HepG2 (cell line): Measurements from ENCODE around the gene ANKRD65. TPM values are rescaled to one million over a fixed set of nuclear protein-coding genes. Genes with fewer than 3 reads are reported as not detected.
A peak's percentile ranks its signal among the peaks of the same experiment; 100 is the strongest.

ENCODE experiments used
- FOXP1 ChIP-seq, 2 experiments: fragments of 450-650 bp in 1 of 2; IDR thresholded peaks; 2 replicates each; pipeline ENCODE4 v1.6.1; 2017 to 2018; ENCODE audit warnings: antibody characterized with exemption in 1 of 2
- HMG20B ChIP-seq: conservative IDR thresholded peaks from 2 replicates; pipeline ENCODE4 v1.6.1; 2016; ENCODE audit warnings: missing genetic modification reagents, missing compliant biosample characterization
- HNF4A ChIP-seq: sonication (generic); formaldehyde crosslinking; IDR thresholded peaks from 2 replicates; pipeline ENCODE4 v1.4.0; 2020; ENCODE audit warnings: missing genetic modification reagents
- HNRNPLL ChIP-seq: fragments of 200-400 bp; formaldehyde crosslinking; IDR thresholded peaks from 2 replicates; pipeline ENCODE4 v1.6.1; 2017; ENCODE audit warnings: mild to moderate bottlenecking, low read depth, low read length; ENCODE audit not compliant: poor library complexity, severe bottlenecking
- HOXA5 ChIP-seq: sonication (generic); formaldehyde crosslinking; IDR thresholded peaks from 2 replicates; pipeline ENCODE4 v1.4.0; 2020; ENCODE audit warnings: missing genetic modification reagents
- KLF9 ChIP-seq: IDR thresholded peaks from 2 replicates; pipeline ENCODE4 v1.6.1; 2016; ENCODE audit warnings: low read depth
- MED1 ChIP-seq: sonication (generic); formaldehyde crosslinking; IDR thresholded peaks from 2 replicates; pipeline ENCODE4 v1.4.0; 2020; ENCODE audit warnings: missing genetic modification reagents
- MIER3 ChIP-seq: IDR thresholded peaks from 2 replicates; pipeline ENCODE4 v1.6.1; 2016; ENCODE audit warnings: missing compliant biosample characterization, borderline replicate concordance
- POGZ ChIP-seq: sonication (generic); formaldehyde crosslinking; IDR thresholded peaks from 2 replicates; pipeline ENCODE4 v1.4.0; 2020; ENCODE audit warnings: mild to moderate bottlenecking, missing genetic modification reagents
- PRPF4 ChIP-seq: fragments of 200-400 bp; formaldehyde crosslinking; IDR thresholded peaks from 2 replicates; pipeline ENCODE4 v1.6.1; 2016; ENCODE audit warnings: low read length, low read depth; ENCODE audit not compliant: poor library complexity, severe bottlenecking
- SOX13 ChIP-seq, 3 experiments: fragments of 450-650 bp in 1 of 3; sonication (generic) in 1 of 3; formaldehyde crosslinking in 1 of 3; IDR thresholded peaks in 2 of 3; conservative IDR thresholded peaks in 1 of 3; 2 replicates each; pipeline versions ENCODE4 v1.5.0 to v1.6.1; 2016 to 2020; ENCODE audit warnings: antibody characterized with exemption in 1 of 3, mild to moderate bottlenecking in 1 of 3, missing compliant biosample characterization in 1 of 3, missing genetic modification reagents in 1 of 3, moderate library complexity in 1 of 3
- SRSF1 ChIP-seq: fragments of 200-400 bp; formaldehyde crosslinking; optimal IDR thresholded peaks from 2 replicates; pipeline ENCODE3; 2017; ENCODE audit warnings: mild to moderate bottlenecking, low read depth, low read length, moderate library complexity
- THYN1 ChIP-seq: sonication (generic); formaldehyde crosslinking; IDR thresholded peaks from 2 replicates; pipeline ENCODE4 v1.8.1; 2023; ENCODE audit warnings: low read depth, mild to moderate bottlenecking, moderate library complexity, missing genetic modification reagents, borderline replicate concordance
- YY1 ChIP-seq: IDR thresholded peaks from 2 replicates; pipeline ENCODE4 v1.6.1; 2011; ENCODE audit warnings: low read length, low read depth, moderate library complexity, mild to moderate bottlenecking; ENCODE audit not compliant: insufficient read depth, insufficient replicate concordance
- ZFP62 ChIP-seq: sonication (generic); formaldehyde crosslinking; IDR thresholded peaks from 2 replicates; pipeline ENCODE4 v1.4.0; 2020; ENCODE audit warnings: missing genetic modification reagents
- ZNF124 ChIP-seq: sonication (generic); formaldehyde crosslinking; IDR thresholded peaks from 2 replicates; pipeline ENCODE4 v1.4.0; 2020; ENCODE audit warnings: missing genetic modification reagents
- ZNF552 ChIP-seq: sonication (generic); formaldehyde crosslinking; IDR thresholded peaks from 2 replicates; pipeline ENCODE4 v1.9.0; 2022; ENCODE audit warnings: missing genetic modification reagents, mild to moderate bottlenecking, borderline replicate concordance
- ZNF629 ChIP-seq: sonication (generic); formaldehyde crosslinking; conservative IDR thresholded peaks from 2 replicates; pipeline ENCODE4 v1.5.0; 2020; ENCODE audit warnings: missing genetic modification reagents
- ZNF713 ChIP-seq: sonication (generic); formaldehyde crosslinking; IDR thresholded peaks from 2 replicates; pipeline ENCODE4 v1.4.0; 2020; ENCODE audit warnings: mild to moderate bottlenecking, missing genetic modification reagents
- polyA plus RNA-seq, 8 experiments: library from polyadenylated mRNA; depleted of rRNA in 3 of 8; stranded (reverse) in 7 of 8; unstranded in 1 of 8; fragments of >200 nt; fragmentation: Illumina TruSeq in 4 of 8; extraction: Trizol in 4 of 8; gene quantifications; 2 replicates each; pipeline versions ENCODE4 v1.2.1 to v1.2.3, GENCODE V29; 2011 to 2016; ENCODE audit warnings: low read depth in 4 of 8, missing spikeins in 1 of 8, mixed read lengths in 1 of 8; ENCODE audit not compliant: insufficient read depth in 1 of 8
- total RNA-seq, 5 experiments: library from RNA; depleted of rRNA; stranded (reverse); fragments of >200 nt; fragmentation: Illumina TruSeq; extraction: Trizol; gene quantifications; 2 replicates each; pipeline ENCODE4 v1.2.3, GENCODE V29; 2016; ENCODE audit warnings: low read depth in 1 of 5
- TF ChIP-seq, protein P1 (sequence below): sonication (generic); formaldehyde crosslinking; IDR thresholded peaks from 2 replicates; pipeline ENCODE4 v1.4.0; 2020; ENCODE audit warnings: missing genetic modification reagents

The ANKRD65 gene
- total and polyA plus RNA-seq, 2 of the 13 experiments (the other 11 are each of a cell fraction or from before 2014, with no cell fraction given) = 12.1 to 30.1 TPM

DNA sequence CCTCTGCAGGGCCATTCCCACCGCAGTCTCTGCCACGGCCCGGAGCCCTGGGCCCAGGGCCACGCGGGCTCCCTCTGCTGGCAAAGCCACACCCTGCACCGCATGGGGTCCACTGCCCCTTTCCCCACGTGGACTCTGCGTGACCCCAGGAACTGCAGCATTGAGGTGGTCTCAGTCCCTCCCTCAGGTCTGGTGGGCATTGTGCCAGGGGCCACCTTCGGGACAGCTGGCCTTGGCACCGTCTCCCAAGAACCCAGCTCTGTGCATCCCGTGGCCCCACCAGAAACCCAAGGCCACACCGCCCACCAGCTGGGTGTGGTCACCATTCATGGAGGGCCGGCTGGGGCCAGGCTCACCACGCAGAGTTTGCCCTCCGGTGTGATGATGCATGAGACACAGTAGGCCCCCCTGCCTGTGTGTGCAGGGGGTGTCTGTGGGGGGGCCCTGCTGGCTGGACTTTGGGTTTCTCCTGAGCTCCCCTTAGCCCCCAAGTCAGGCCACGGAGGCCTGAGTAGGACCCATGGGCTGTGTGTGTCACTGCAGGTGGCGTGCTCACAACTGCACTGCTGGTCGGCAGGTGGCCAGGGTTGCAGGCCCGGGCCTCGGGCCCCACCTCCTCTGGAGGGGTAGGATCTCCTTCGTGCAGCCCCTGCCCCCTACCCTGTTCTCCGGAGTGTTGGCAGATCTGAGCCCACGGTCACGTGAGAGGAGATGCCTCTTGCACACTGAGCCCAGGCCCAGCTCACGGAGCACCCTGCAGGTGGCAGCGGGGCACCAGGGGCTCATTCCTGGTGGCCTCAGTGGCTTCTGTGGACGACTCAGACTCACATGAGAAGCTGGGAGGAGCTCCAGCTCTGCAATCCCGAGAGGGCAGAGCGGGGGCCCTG lies 20.2 kb upstream of the ANKRD65 start (continued):
- TF ChIP-seq, protein P1, sequence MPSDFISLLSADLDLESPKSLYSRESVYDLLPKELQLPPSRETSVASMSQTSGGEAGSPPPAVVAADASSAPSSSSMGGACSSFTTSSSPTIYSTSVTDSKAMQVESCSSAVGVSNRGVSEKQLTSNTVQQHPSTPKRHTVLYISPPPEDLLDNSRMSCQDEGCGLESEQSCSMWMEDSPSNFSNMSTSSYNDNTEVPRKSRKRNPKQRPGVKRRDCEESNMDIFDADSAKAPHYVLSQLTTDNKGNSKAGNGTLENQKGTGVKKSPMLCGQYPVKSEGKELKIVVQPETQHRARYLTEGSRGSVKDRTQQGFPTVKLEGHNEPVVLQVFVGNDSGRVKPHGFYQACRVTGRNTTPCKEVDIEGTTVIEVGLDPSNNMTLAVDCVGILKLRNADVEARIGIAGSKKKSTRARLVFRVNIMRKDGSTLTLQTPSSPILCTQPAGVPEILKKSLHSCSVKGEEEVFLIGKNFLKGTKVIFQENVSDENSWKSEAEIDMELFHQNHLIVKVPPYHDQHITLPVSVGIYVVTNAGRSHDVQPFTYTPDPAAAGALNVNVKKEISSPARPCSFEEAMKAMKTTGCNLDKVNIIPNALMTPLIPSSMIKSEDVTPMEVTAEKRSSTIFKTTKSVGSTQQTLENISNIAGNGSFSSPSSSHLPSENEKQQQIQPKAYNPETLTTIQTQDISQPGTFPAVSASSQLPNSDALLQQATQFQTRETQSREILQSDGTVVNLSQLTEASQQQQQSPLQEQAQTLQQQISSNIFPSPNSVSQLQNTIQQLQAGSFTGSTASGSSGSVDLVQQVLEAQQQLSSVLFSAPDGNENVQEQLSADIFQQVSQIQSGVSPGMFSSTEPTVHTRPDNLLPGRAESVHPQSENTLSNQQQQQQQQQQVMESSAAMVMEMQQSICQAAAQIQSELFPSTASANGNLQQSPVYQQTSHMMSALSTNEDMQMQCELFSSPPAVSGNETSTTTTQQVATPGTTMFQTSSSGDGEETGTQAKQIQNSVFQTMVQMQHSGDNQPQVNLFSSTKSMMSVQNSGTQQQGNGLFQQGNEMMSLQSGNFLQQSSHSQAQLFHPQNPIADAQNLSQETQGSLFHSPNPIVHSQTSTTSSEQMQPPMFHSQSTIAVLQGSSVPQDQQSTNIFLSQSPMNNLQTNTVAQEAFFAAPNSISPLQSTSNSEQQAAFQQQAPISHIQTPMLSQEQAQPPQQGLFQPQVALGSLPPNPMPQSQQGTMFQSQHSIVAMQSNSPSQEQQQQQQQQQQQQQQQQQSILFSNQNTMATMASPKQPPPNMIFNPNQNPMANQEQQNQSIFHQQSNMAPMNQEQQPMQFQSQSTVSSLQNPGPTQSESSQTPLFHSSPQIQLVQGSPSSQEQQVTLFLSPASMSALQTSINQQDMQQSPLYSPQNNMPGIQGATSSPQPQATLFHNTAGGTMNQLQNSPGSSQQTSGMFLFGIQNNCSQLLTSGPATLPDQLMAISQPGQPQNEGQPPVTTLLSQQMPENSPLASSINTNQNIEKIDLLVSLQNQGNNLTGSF (CRISPR knock-in tag) = no peak
- TF ChIP-seq HNF4A = peak; percentile 58
- TF ChIP-seq MED1 (CRISPR knock-in tag) = peak; percentile 40; the same call in 1 of the 2 replicates
- TF ChIP-seq YY1 = peak; percentile 28
- no peak for TF ChIP-seq MIER3 (CRISPR knock-in tag)
- TF ChIP-seq POGZ (CRISPR knock-in tag) = no peak; the same call in 1 of the 2 replicates
- TF ChIP-seq ZNF552 (CRISPR knock-in tag) = no peak; the same call in 1 of the 2 replicates
- no peak for TF ChIP-seq ZFP62 (CRISPR knock-in tag)
- TF ChIP-seq HNRNPLL = peak; percentile 15
- no peak for TF ChIP-seq ZNF629
- TF ChIP-seq HOXA5 (CRISPR knock-in tag) = peak; percentile 79
- no peak for TF ChIP-seq KLF9 (CRISPR knock-in tag)
- no peak for TF ChIP-seq HMG20B (CRISPR knock-in tag)
- TF ChIP-seq PRPF4 = no peak
- 0 out of 2 replicates have a peak, but pooled peaks have one; percentile 87 for TF ChIP-seq ZNF713 (CRISPR knock-in tag)
- TF ChIP-seq SRSF1 = peak; percentile 75
- TF ChIP-seq THYN1 = no peak
- TF ChIP-seq SOX13 (IDR thresholded peaks at IDR 0.05) = no peak
- no peak for TF ChIP-seq SOX13 (CRISPR knock-in tag; conservative IDR thresholded peaks at IDR 0.05 in 1 of 2, IDR thresholded peaks at IDR 0.05 in 1 of 2)
- no peak for TF ChIP-seq FOXP1 (IDR thresholded peaks at IDR 0.05)
- no peak for TF ChIP-seq FOXP1 (CRISPR knock-in tag; IDR thresholded peaks at IDR 0.05)
- TF ChIP-seq ZNF124 (CRISPR knock-in tag) = peak; percentile 67; the same call in 1 of the 2 replicates
